ENCODE measurements around the gene TMEM158.
A peak's percentile ranks its signal among the peaks of the same experiment; 100 is the strongest.

The TMEM158 gene

GRCh38 chr3:45199837-45200648 lies 26.0 kb downstream of the TMEM158 start:
- peak; percentile 93 for DNase-seq (ENCODE audit: low spot score)

GRCh38 chr3:45198264-45199260 lies 27.5 kb downstream of the TMEM158 start:
- no peak for DNase-seq (ENCODE audit: low spot score)

- no peak for DNase-seq (ENCODE audit: low spot score)
These were observed 31.3 kb downstream of the TMEM158 start for GRCh38 chr3:45194791-45195190.

GRCh38 chr3:45191924-45192417 lies 34.1 kb downstream of the TMEM158 start:
- DNase-seq (ENCODE audit: low spot score): no peak

GRCh38 chr3:45191424-45191823 lies 34.7 kb downstream of the TMEM158 start:
- no peak for DNase-seq (ENCODE audit: low spot score)

GRCh38 chr3:45188719-45189659 lies 37.1 kb downstream of the TMEM158 start:
- no peak for DNase-seq (ENCODE audit: low spot score)

- DNase-seq (ENCODE audit: low spot score): no peak
These were observed 38.4 kb downstream of the TMEM158 start for GRCh38 chr3:45187694-45188141.

- DNase-seq (ENCODE audit: low spot score): no peak
These were observed 39.2 kb downstream of the TMEM158 start for GRCh38 chr3:45186871-45187270.

- no peak for DNase-seq (ENCODE audit: low spot score)
These were observed 40.6 kb downstream of the TMEM158 start for GRCh38 chr3:45185461-45185860.

- DNase-seq (ENCODE audit: low spot score): no peak
These were observed 41.0 kb downstream of the TMEM158 start for GRCh38 chr3:45185052-45185451.

- no peak for DNase-seq (ENCODE audit: low spot score)
These were observed 42.2 kb downstream of the TMEM158 start for GRCh38 chr3:45183872-45184262.

GRCh38 chr3:45182915-45183871 lies 42.9 kb downstream of the TMEM158 start:
- peak; percentile 86 for DNase-seq (ENCODE audit: low spot score)

- no peak for DNase-seq (ENCODE audit: low spot score)
These were observed 44.6 kb downstream of the TMEM158 start for GRCh38 chr3:45181496-45181895.

GRCh38 chr3:45180899-45181298 lies 45.2 kb downstream of the TMEM158 start:
- DNase-seq (ENCODE audit: low spot score): no peak

GRCh38 chr3:45180051-45180450 lies 46.0 kb downstream of the TMEM158 start:
- DNase-seq (ENCODE audit: low spot score): no peak

GRCh38 chr3:45179163-45179562 lies 46.9 kb downstream of the TMEM158 start:
- DNase-seq (ENCODE audit: low spot score): no peak

- DNase-seq (ENCODE audit: low spot score): no peak
These were observed 47.7 kb downstream of the TMEM158 start for GRCh38 chr3:45178183-45179023.

GRCh38 chr3:45176912-45177311 lies 49.2 kb downstream of the TMEM158 start:
- DNase-seq (ENCODE audit: low spot score): no peak
